Progenitor cell of endocrine pancreas (in vitro differentiated cells): ENCODE data around the gene TMEM97. TPM values are rescaled to one million over a fixed set of nuclear protein-coding genes. Genes with fewer than 3 reads are reported as not detected.

Experiments
- DNase-seq: peaks from one replicate; pipeline ENCODE4 v3.0.0; 2021; ENCODE audit warnings: low spot score; ENCODE audit not compliant: unreplicated experiment
- H3K27ac Mint-ChIP-seq: 2 replicates; pipeline ENCODE4 v1.8.0; 2021; ENCODE audit warnings: mild to moderate bottlenecking, moderate library complexity, mixed read lengths
- H3K27me3 Mint-ChIP-seq: 2 replicates; pipeline ENCODE4 v1.8.0; 2021; ENCODE audit warnings: mixed read lengths
- H3K36me3 Mint-ChIP-seq: 2 replicates; pipeline ENCODE4 v1.8.0; 2022; ENCODE audit warnings: mixed read lengths; ENCODE audit not compliant: insufficient read depth
- H3K4me1 Mint-ChIP-seq: 2 replicates; pipeline ENCODE4 v1.8.0; 2021; ENCODE audit warnings: low read depth, mixed read lengths
- H3K4me3 Mint-ChIP-seq: 2 replicates; pipeline ENCODE4 v1.8.0; 2021; ENCODE audit warnings: low read depth, mild to moderate bottlenecking, moderate library complexity, mixed read lengths
- H3K9me3 Mint-ChIP-seq: 2 replicates; pipeline ENCODE4 v1.8.0; 2021; ENCODE audit warnings: low read depth, mixed read lengths
- total RNA-seq: library from RNA; stranded (reverse); gene quantifications from 2 replicates; pipeline ENCODE4 v1.2.1, GENCODE V29; 2021
- TF ChIP-seq, protein P1 (sequence below): fragments of 200-600 bp; sonication (generic); IDR thresholded peaks from one replicate; pipeline ENCODE4 v1.5.0; 2021; ENCODE audit warnings: antibody characterized with exemption, mild to moderate bottlenecking; ENCODE audit not compliant: unreplicated experiment

TMEM97 gene
- total RNA-seq, 1 donor from 2014 or later = 102 TPM

DNA sequence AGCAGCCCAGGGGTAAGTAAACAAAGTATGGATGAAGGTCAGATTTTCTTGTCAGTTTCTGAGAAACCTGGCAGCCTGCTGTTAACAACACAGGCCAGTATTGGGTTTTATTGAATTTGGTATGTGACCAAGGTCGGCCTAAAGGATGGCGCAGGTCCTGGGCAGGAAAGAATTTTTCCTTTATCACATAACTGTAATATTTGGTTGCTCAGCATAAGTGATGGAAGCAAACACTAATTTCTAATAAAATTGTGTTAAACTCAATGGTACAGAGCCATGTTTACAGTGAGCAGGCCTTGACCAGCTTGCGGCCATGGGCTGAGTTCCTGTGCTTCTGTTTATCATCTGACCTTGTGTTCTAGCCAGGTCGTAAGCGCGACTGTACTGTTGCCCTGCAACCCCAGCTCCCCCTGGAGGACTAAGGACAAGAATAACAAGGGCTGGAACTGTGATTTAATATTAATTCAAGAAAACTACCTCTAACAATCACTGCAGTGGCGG is 27.8 kb downstream of the TMEM97 start:
- DNase-seq = no peak
- no peaks in the 10 kb centered on the region for H3K9me3 Mint-ChIP-seq
- H3K27me3 Mint-ChIP-seq = no peaks in the 10 kb centered on the region
- TF ChIP-seq, protein P1, sequence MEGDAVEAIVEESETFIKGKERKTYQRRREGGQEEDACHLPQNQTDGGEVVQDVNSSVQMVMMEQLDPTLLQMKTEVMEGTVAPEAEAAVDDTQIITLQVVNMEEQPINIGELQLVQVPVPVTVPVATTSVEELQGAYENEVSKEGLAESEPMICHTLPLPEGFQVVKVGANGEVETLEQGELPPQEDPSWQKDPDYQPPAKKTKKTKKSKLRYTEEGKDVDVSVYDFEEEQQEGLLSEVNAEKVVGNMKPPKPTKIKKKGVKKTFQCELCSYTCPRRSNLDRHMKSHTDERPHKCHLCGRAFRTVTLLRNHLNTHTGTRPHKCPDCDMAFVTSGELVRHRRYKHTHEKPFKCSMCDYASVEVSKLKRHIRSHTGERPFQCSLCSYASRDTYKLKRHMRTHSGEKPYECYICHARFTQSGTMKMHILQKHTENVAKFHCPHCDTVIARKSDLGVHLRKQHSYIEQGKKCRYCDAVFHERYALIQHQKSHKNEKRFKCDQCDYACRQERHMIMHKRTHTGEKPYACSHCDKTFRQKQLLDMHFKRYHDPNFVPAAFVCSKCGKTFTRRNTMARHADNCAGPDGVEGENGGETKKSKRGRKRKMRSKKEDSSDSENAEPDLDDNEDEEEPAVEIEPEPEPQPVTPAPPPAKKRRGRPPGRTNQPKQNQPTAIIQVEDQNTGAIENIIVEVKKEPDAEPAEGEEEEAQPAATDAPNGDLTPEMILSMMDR = peak; percentile 37
- peaks cover 12% of the 10 kb centered on the region for H3K36me3 Mint-ChIP-seq
- H3K4me3 Mint-ChIP-seq = no peak overlapping the region
- no peaks in the 10 kb centered on the region for H3K4me1 Mint-ChIP-seq
- peak overlapping the region; percentile 29 for H3K27ac Mint-ChIP-seq

DNA sequence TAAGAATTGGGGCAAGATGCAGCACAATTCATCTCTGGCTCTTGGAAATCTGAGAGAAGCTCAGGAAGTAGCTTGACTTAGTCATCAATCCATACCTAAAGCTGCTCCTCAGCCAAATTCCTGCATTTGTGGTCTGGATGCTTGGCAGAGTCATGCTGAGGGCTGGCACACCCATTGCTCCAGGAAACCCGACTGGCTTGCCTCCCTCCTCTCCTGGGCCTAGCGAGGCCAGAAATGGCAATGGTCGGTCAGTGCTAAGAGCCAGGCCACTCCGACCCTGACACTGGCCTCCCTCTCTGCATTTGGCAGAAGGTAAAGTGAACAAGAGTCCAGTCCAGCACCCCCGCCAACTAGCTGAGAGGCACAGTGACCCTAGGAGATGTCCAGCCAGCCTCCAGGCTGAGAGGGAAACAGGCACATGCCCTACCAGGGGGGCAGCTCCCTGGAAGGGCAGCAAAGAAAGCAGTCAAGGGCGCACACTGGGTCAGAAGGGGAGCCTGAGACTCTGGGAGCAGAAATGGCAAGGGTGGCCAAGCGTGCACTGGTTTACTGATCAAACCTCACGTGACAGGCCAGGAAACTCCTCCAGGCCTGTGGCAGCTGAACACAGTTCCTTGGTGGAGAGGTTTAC is 28.4 kb downstream of the TMEM97 start:
- no peak for DNase-seq
- Mint-ChIP-seq H3K4me3 (no peak overlapping the region), H3K4me1 (no peaks in the 10 kb centered on the region), H3K27ac (peak overlapping the region; percentile 29), H3K27me3 (no peaks in the 10 kb centered on the region), H3K36me3 (peaks cover 13% of the 10 kb centered on the region), H3K9me3 (no peaks in the 10 kb centered on the region)
- TF ChIP-seq, protein P1 = no peak

DNA sequence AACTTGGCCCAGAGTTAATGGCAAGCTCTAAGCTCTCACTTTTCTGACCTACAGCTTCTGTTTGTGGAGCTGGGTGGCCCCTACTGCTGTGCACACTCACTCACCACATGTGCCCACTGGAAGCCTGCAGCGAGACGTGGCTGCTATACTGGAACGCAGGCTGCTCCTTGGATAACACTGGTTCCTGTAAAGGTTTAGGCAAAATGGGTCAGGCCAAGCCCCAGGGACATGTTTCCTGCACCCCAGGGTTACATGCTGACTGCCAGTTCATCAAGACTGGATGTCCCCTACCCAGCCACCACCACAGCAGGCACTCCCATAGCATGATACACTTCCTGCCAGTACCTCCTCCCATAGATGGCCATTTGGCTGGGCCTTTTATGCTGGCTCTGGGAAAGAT is 30.0 kb downstream of the TMEM97 start:
- Mint-ChIP-seq H3K36me3 (peaks cover 15% of the 10 kb centered on the region), H3K27ac (no peak overlapping the region), H3K9me3 (no peaks in the 10 kb centered on the region), H3K4me3 (no peak overlapping the region), H3K4me1 (no peaks in the 10 kb centered on the region), H3K27me3 (no peaks in the 10 kb centered on the region)
- no peak for DNase-seq
- TF ChIP-seq, protein P1 = no peak

DNA sequence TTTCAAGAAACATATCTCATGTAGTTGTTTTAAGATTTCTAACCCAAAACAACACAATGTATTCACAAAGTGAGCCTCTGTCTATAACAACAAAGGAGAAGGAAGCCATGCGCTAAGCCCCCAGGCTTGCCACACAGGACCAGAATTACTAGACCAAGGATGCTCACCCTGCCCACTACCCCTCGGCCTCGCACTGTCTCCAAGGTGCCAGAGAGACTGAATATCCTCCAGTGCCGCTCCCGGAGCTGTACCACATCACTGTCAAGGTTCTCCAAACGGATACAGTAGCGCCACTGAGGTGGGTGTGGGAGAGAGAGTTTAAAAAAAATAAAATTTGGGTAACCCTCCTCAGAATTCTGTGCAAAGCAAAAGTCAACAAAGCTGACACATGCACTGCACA is 31.3 kb downstream of the TMEM97 start:
- no peaks in the 10 kb centered on the region for H3K4me1 Mint-ChIP-seq
- H3K4me3 Mint-ChIP-seq = no peak overlapping the region
- no peak for DNase-seq

DNA sequence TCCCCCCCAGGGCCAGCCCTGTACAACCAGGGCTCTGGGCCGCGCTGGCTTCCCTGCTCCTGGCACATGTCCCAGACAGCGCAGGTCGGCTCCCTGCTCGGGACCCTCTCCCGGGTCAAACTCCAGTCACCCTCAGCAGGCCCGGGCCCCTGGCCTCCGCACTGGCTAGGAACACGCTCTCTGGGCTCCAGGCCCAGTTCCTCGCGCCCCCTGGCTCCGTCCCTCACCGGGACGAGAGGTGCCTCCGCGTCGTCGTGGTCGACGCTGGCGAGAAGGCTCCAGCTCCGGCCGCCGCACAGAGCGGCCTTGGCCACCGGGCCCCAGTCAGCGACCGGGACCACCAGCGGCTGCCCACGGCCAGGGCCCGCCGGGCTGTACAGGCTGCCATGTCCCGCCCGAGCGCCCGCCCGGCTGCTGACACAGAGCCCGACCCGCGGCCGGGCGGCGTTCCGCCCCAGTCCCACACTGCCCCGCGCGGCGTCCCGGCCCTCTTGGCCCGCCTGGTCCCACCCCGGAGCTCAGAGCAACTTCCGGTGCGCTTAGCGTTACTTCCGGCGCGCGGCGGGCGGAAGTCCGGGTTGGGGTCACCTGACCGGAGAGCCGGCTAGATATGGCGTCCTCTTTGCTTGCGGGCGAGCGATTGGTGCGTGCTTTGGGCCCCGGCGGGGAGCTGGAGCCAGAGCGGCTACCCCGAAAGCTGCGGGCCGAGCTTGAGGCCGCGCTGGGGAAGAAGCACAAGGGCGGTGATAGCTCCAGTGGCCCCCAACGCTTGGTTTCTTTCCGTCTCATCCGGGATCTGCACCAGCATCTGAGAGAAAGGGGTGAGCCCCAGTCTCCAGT is 38.3 kb downstream of the TMEM97 start, which contains the start of gene POLDIP2:
Gene POLDIP2, minus strand, starts transcription at position 467 of the 840 bp plus-strand sequence. Its CDS starts 79 bp downstream, at position 388.
- H3K4me1 Mint-ChIP-seq = peaks cover 18% of the 10 kb centered on the region
- DNase-seq = peak; percentile 88
- H3K9me3 Mint-ChIP-seq = no peaks in the 10 kb centered on the region
- peaks cover 17% of the 10 kb centered on the region for H3K36me3 Mint-ChIP-seq
- H3K4me3 Mint-ChIP-seq = peak within 1 kb of the TSS; percentile 87
- peak within 1 kb of the TSS; percentile 95 for H3K27ac Mint-ChIP-seq
- TF ChIP-seq, protein P1 = peak; percentile 15
- no peaks in the 10 kb centered on the region for H3K27me3 Mint-ChIP-seq

More for the DNA sequence above, 31.3 kb downstream of the TMEM97 start:
- TF ChIP-seq, protein P1 = no peak
- no peaks in the 10 kb centered on the region for H3K27me3 Mint-ChIP-seq
- H3K36me3 Mint-ChIP-seq = peaks cover 20% of the 10 kb centered on the region
- no peaks in the 10 kb centered on the region for H3K9me3 Mint-ChIP-seq
- no peak overlapping the region for H3K27ac Mint-ChIP-seq
